Muscle of leg (tissue), 11 donors: ENCODE measurements around the gene GALNT13. TPM values are rescaled to one million over a fixed set of nuclear protein-coding genes. Genes with fewer than 3 reads are reported as not detected.
A peak's percentile ranks its signal among the peaks of the same experiment; 100 is the strongest.

Source experiments
- DNase-seq: peaks from one replicate; pipeline ENCODE4 v3.0.0; 2013
- H3K27ac ChIP-seq: one replicate; pipeline ENCODE4 v1.5.1; 2013; ENCODE audit warnings: mild to moderate bottlenecking, low read length, control low read depth
- H3K27me3 ChIP-seq: one replicate; pipeline ENCODE4 v1.6.1; 2013; ENCODE audit warnings: low read length; ENCODE audit not compliant: control insufficient read depth, insufficient read depth
- H3K36me3 ChIP-seq: one replicate; pipeline ENCODE4 v1.6.1; 2013; ENCODE audit warnings: low read length; ENCODE audit not compliant: control insufficient read depth, insufficient read depth
- H3K4me1 ChIP-seq: one replicate; pipeline ENCODE4 v1.6.1; 2013; ENCODE audit warnings: low read length; ENCODE audit not compliant: control insufficient read depth, insufficient read depth
- H3K4me3 ChIP-seq: one replicate; pipeline ENCODE4 v1.5.1; 2013; ENCODE audit warnings: low read length, control low read depth
- H3K9me3 ChIP-seq: replicated peaks from 2 replicates; pipeline ENCODE4 v1.6.1; 2013; ENCODE audit warnings: low read depth, low read length; ENCODE audit not compliant: control insufficient read depth
- WGBS: methylation state at CpG from one replicate; pipeline ENCODE4 v1.1.5; 2013; ENCODE audit warnings: missing lambda C conversion rate; ENCODE audit not compliant: insufficient coverage; 5-methylcytosine and 5-hydroxymethylcytosine counted together
- polyA plus RNA-seq, 8 donors: library from polyadenylated mRNA; unstranded; fragments of 120-200 nt; gene quantifications; one replicate each; pipeline versions ENCODE4 v1.2.1 to v1.2.3, GENCODE V29; 2013; ENCODE audit warnings: inconsistent platforms in 1 of 8, low replicate concordance in 1 of 8; ENCODE audit not compliant: insufficient read length in 8 of 8, insufficient read depth in 1 of 8
- total RNA-seq: library from RNA; stranded (reverse); fragments of 120-200 nt; gene quantifications from one replicate; pipeline ENCODE4 v1.2.4, GENCODE V29; 2013

Gene GALNT13
- total and polyA plus RNA-seq, 9 donors: 0.18 to 1.5 (median 0.43) TPM

GRCh38 chr2:154093856-154094255 lies 222.1 kb downstream of the GALNT13 start:
- H3K36me3 ChIP-seq: no peaks in the 10 kb centered on the region
- DNase-seq: no peak
- no peaks in the 10 kb centered on the region for H3K4me1 ChIP-seq
- H3K9me3 ChIP-seq: no peaks in the 10 kb centered on the region
- H3K4me3 ChIP-seq: no peak overlapping the region
- H3K27me3 ChIP-seq: no peaks in the 10 kb centered on the region
- 75% methylated on average over 1 of the region's 2 CpGs for WGBS
- no peak overlapping the region for H3K27ac ChIP-seq

- Histone ChIP-seq H3K27me3 (no peaks in the 10 kb centered on the region), H3K36me3 (no peaks in the 10 kb centered on the region), H3K4me3 (no peak overlapping the region), H3K27ac (no peak overlapping the region), H3K9me3 (no peaks in the 10 kb centered on the region), H3K4me1 (no peaks in the 10 kb centered on the region)
- no peak for DNase-seq
- 57% methylated on average over 1 of the region's 4 CpGs for WGBS
These were observed 226.2 kb downstream of the GALNT13 start for GRCh38 chr2:154097833-154098398.

- H3K9me3 ChIP-seq: peaks cover 15% of the 10 kb centered on the region
- no peak overlapping the region for H3K4me3 ChIP-seq
- no peaks in the 10 kb centered on the region for H3K4me1 ChIP-seq
- no peaks in the 10 kb centered on the region for H3K27me3 ChIP-seq
- no CpG with 5 or more reads among the region's 2 CpGs for WGBS
- H3K27ac ChIP-seq: no peak overlapping the region
- no peaks in the 10 kb centered on the region for H3K36me3 ChIP-seq
- no peak for DNase-seq
These were observed 249.0 kb downstream of the GALNT13 start for GRCh38 chr2:154120706-154121105.

GRCh38 chr2:154125891-154126290 lies 254.2 kb downstream of the GALNT13 start:
- peak; percentile 3 for DNase-seq
- Histone ChIP-seq H3K4me3 (no peak overlapping the region), H3K9me3 (peaks cover under 1% of the 10 kb centered on the region), H3K36me3 (no peaks in the 10 kb centered on the region), H3K4me1 (no peaks in the 10 kb centered on the region), H3K27ac (no peak overlapping the region), H3K27me3 (no peaks in the 10 kb centered on the region)

GRCh38 chr2:154130821-154131220 lies 259.1 kb downstream of the GALNT13 start:
- DNase-seq: peak; percentile 5
- WGBS: no CpG with 5 or more reads among the region's 1 CpG

GRCh38 chr2:154132827-154133226 lies 261.1 kb downstream of the GALNT13 start:
- no CpG with 5 or more reads among the region's 2 CpGs for WGBS
- H3K27ac ChIP-seq: no peak overlapping the region
- H3K4me3 ChIP-seq: no peak overlapping the region
- H3K4me1 ChIP-seq: no peaks in the 10 kb centered on the region
- H3K36me3 ChIP-seq: no peaks in the 10 kb centered on the region
- DNase-seq: no peak
- no peaks in the 10 kb centered on the region for H3K27me3 ChIP-seq
- H3K9me3 ChIP-seq: no peaks in the 10 kb centered on the region

More at GRCh38 chr2:154130821-154131220, 259.1 kb downstream of the GALNT13 start:
- Histone ChIP-seq H3K27me3 (no peaks in the 10 kb centered on the region), H3K4me3 (no peak overlapping the region), H3K27ac (no peak overlapping the region), H3K4me1 (no peaks in the 10 kb centered on the region), H3K36me3 (no peaks in the 10 kb centered on the region), H3K9me3 (no peaks in the 10 kb centered on the region)

GRCh38 chr2:154133823-154134222 lies 262.1 kb downstream of the GALNT13 start:
- peak; percentile 37 for DNase-seq
- Histone ChIP-seq H3K9me3 (no peaks in the 10 kb centered on the region), H3K4me3 (no peak overlapping the region), H3K4me1 (no peaks in the 10 kb centered on the region), H3K36me3 (no peaks in the 10 kb centered on the region), H3K27me3 (no peaks in the 10 kb centered on the region), H3K27ac (no peak overlapping the region)
- no CpG with 5 or more reads among the region's 3 CpGs for WGBS

- WGBS: 80% methylated on average over 1 of the region's 4 CpGs
These were observed 268.7 kb downstream of the GALNT13 start for GRCh38 chr2:154140249-154141025.

GRCh38 chr2:154142480-154142879 lies 270.8 kb downstream of the GALNT13 start:
- no peaks in the 10 kb centered on the region for H3K27me3 ChIP-seq
- no peak overlapping the region for H3K27ac ChIP-seq
- no peaks in the 10 kb centered on the region for H3K4me1 ChIP-seq
- peak; percentile 11 for DNase-seq
- H3K36me3 ChIP-seq: no peaks in the 10 kb centered on the region
- H3K4me3 ChIP-seq: no peak overlapping the region
- no CpG with 5 or more reads among the region's 2 CpGs for WGBS
- H3K9me3 ChIP-seq: no peaks in the 10 kb centered on the region

More at GRCh38 chr2:154140249-154141025, 268.7 kb downstream of the GALNT13 start:
- H3K27me3 ChIP-seq: no peaks in the 10 kb centered on the region
- no peaks in the 10 kb centered on the region for H3K36me3 ChIP-seq
- no peaks in the 10 kb centered on the region for H3K9me3 ChIP-seq
- no peaks in the 10 kb centered on the region for H3K4me1 ChIP-seq
- H3K27ac ChIP-seq: no peak overlapping the region
- no peak overlapping the region for H3K4me3 ChIP-seq
- no peak for DNase-seq

- WGBS: 100% methylated on average over 3 of the region's 4 CpGs
- no peaks in the 10 kb centered on the region for H3K4me1 ChIP-seq
- no peaks in the 10 kb centered on the region for H3K27me3 ChIP-seq
- no peak for DNase-seq
- H3K9me3 ChIP-seq: no peaks in the 10 kb centered on the region
- no peak overlapping the region for H3K27ac ChIP-seq
- H3K4me3 ChIP-seq: no peak overlapping the region
- H3K36me3 ChIP-seq: no peaks in the 10 kb centered on the region
These were observed 271.4 kb downstream of the GALNT13 start for GRCh38 chr2:154143105-154143504.
